Spleen (tissue), 11 donors: ENCODE results near the gene DIABLO. TPM values are rescaled to one million over a fixed set of nuclear protein-coding genes. Genes with fewer than 3 reads are reported as not detected.
A peak's percentile ranks its signal among the peaks of the same experiment; 100 is the strongest.

Experiments
- DNase-seq: peaks from one replicate; pipeline ENCODE4 v3.0.0-alpha.2; 2020
- H3K27ac ChIP-seq, 8 donors: fragments of 200-600 bp; sonication (generic) in 7 of 8; 1 replicate in 4 of 8; 2 replicates in 4 of 8; pipeline versions ENCODE4 v1.5.0 to v1.8.0; 2016 to 2021; ENCODE audit warnings: inconsistent platforms in 4 of 8, mild to moderate bottlenecking in 4 of 8, moderate library complexity in 1 of 8
- H3K27me3 ChIP-seq, 7 donors: fragments of 200-600 bp; sonication (generic) in 6 of 7; replicated peaks in 1 of 7; 1 replicate in 4 of 7; 2 replicates in 3 of 7; pipeline versions ENCODE4 v1.5.0 to v1.8.0; 2016 to 2021; ENCODE audit warnings: inconsistent platforms in 3 of 7, mild to moderate bottlenecking in 1 of 7
- H3K36me3 ChIP-seq, 6 donors: fragments of 200-600 bp; sonication (generic) in 5 of 6; 1 replicate in 4 of 6; 2 replicates in 2 of 6; pipeline versions ENCODE4 v1.5.0 to v1.8.0; 2016 to 2021; ENCODE audit warnings: inconsistent platforms in 2 of 6
- H3K4me1 ChIP-seq, 6 donors: fragments of 200-600 bp; sonication (generic) in 5 of 6; 1 replicate in 3 of 6; 2 replicates in 3 of 6; pipeline versions ENCODE4 v1.5.0 to v1.8.0; 2016 to 2021; ENCODE audit warnings: inconsistent platforms in 3 of 6
- H3K4me3 ChIP-seq, 8 donors: fragments of 200-600 bp; sonication (generic) in 7 of 8; 1 replicate in 4 of 8; 2 replicates in 4 of 8; pipeline versions ENCODE4 v1.5.0 to v1.8.0; 2016 to 2021; ENCODE audit warnings: inconsistent platforms in 4 of 8, mild to moderate bottlenecking in 4 of 8, moderate library complexity in 2 of 8
- H3K9me3 ChIP-seq, 8 donors: fragments of 200-600 bp; sonication (generic) in 7 of 8; 1 replicate in 4 of 8; 2 replicates in 4 of 8; pipeline versions ENCODE4 v1.5.0 to v1.8.0; 2016 to 2021; ENCODE audit warnings: inconsistent platforms in 4 of 8
- POLR2A ChIP-seq, 3 donors: fragments of 450-650 bp; IDR thresholded peaks; one replicate each; pipeline ENCODE4 v1.5.1; 2017; ENCODE audit warnings: antibody characterized with exemption in 3 of 3, mild to moderate bottlenecking in 1 of 3
- POLR2AphosphoS5 ChIP-seq, 3 donors: sonication (generic); formaldehyde crosslinking; IDR thresholded peaks; one replicate each; pipeline ENCODE4 v1.5.1; 2017; ENCODE audit warnings: antibody characterized with exemption in 3 of 3
- WGBS, 5 donors: extraction: QIAGEN DNeasy Blood & Tissue Kit in 3 of 5; methylation state at CpG; one replicate each; pipeline versions ENCODE4 v1.1.5 to v1.1.7; 2013 to 2018; 5-methylcytosine and 5-hydroxymethylcytosine counted together
- intact Hi-C: fragments of 100-400 bp; cut with DNase I; formaldehyde crosslinking; loops from one replicate; pipeline ENCODE4 v1.15.0; 2023; ENCODE audit warnings: low total_unique reads
- polyA plus RNA-seq, 3 donors: library from polyadenylated mRNA; stranded (reverse); fragments of 200-250 nt; gene quantifications; one replicate each; pipeline ENCODE4 v1.2.1, GENCODE V29; 2013
- total RNA-seq, 7 donors: library from RNA; depleted of rRNA in 3 of 7; stranded (reverse); fragments of >200 nt in 3 of 7; fragmentation: NEBNext Ultra II Directional in 4 of 7; extraction: Animal tissue kit (Norgen Biotek cat#: 25700) in 4 of 7; gene quantifications; one replicate each; pipeline versions ENCODE4 v1.1.0 to v1.2.1, GENCODE V29; 2016 to 2021
- TF ChIP-seq, protein P1 (sequence below), 11 experiments: fragments of 200-600 bp in 7 of 11; fragments of 450-650 bp in 4 of 11; sonication (generic) in 4 of 11; IDR thresholded peaks in 8 of 11; conservative IDR thresholded peaks in 3 of 11; 1 replicate in 7 of 11; 2 replicates in 4 of 11; pipeline versions ENCODE4 v1.4.0 to v1.8.0; 2016 to 2021; ENCODE audit warnings: antibody characterized with exemption in 11 of 11, inconsistent platforms in 4 of 11, mild to moderate bottlenecking in 1 of 11
- donor health status: healthy with polysubstance abuse.
- donor health status: DM: no; HTN: no; CAD: no; lungs with moderate emphysema.
- donor health status: DM: no; HTN: no; CAD: no.
- donor health status: Bipolar disorder and iron deficiency.
- donor health status: healthy.
- donor health status: DM: no; HTN: no; CAD: no.
- donor health status: DM: yes; HTN: yes; CAD: no.

Gene DIABLO
- total and polyA plus RNA-seq, 10 donors: 30.5 to 55.7 (median 39.4) TPM

DNA sequence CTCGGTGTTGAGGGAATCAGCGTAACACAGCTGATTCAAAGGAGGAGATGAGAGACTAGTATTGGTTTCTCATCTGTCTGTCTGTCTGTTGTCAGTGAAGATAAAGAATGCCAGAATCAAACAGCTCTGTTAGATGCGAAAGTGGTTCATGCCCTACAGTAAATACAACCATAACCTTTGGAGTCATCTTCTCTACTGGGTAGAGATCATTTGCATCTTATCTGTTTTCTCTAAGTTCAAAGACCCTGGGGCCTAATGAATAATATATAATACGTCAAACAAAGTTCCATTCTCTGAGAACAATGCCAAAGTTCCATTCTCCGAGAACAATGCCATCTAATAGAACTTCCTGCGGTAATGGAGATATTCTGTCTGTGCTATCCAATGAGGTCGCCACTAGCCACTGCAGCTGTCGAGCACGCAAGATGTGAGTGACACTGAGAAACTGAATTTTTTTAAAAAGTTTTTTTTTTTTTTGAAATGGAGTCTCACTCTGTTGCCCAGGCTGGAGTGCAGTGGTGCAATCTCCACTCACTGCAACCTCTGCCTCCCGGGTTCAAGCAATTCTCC is 58.4 kb downstream of the DIABLO start:
- WGBS, 5 donors: 78 to 84% (median 82%) methylated on average over 10 of the region's 10 CpGs
- intact Hi-C loops: no loop called here
- TF ChIP-seq POLR2A (IDR thresholded peaks at IDR 0.05): no peak
- TF ChIP-seq, protein P1, sequence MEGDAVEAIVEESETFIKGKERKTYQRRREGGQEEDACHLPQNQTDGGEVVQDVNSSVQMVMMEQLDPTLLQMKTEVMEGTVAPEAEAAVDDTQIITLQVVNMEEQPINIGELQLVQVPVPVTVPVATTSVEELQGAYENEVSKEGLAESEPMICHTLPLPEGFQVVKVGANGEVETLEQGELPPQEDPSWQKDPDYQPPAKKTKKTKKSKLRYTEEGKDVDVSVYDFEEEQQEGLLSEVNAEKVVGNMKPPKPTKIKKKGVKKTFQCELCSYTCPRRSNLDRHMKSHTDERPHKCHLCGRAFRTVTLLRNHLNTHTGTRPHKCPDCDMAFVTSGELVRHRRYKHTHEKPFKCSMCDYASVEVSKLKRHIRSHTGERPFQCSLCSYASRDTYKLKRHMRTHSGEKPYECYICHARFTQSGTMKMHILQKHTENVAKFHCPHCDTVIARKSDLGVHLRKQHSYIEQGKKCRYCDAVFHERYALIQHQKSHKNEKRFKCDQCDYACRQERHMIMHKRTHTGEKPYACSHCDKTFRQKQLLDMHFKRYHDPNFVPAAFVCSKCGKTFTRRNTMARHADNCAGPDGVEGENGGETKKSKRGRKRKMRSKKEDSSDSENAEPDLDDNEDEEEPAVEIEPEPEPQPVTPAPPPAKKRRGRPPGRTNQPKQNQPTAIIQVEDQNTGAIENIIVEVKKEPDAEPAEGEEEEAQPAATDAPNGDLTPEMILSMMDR (IDR thresholded peaks at IDR 0.05 in 8 of 11, conservative IDR thresholded peaks at IDR 0.05 in 3 of 11): no peak
- TF ChIP-seq POLR2AphosphoS5 (IDR thresholded peaks at IDR 0.05): no peak
- Histone ChIP-seq H3K36me3 (no peaks in the 10 kb centered on the region), H3K4me3 (no peak overlapping the region), H3K9me3 (no peaks in the 10 kb centered on the region), H3K27me3 (peaks cover 0 to 8% (median 0%) of the 10 kb centered on the region in 7 donors), H3K4me1 (peaks cover 0 to 8% (median 0%) of the 10 kb centered on the region in 6 donors), H3K27ac (peak overlapping the region in 1 of 8 donors; percentile 50)
- no peak for DNase-seq

DNA sequence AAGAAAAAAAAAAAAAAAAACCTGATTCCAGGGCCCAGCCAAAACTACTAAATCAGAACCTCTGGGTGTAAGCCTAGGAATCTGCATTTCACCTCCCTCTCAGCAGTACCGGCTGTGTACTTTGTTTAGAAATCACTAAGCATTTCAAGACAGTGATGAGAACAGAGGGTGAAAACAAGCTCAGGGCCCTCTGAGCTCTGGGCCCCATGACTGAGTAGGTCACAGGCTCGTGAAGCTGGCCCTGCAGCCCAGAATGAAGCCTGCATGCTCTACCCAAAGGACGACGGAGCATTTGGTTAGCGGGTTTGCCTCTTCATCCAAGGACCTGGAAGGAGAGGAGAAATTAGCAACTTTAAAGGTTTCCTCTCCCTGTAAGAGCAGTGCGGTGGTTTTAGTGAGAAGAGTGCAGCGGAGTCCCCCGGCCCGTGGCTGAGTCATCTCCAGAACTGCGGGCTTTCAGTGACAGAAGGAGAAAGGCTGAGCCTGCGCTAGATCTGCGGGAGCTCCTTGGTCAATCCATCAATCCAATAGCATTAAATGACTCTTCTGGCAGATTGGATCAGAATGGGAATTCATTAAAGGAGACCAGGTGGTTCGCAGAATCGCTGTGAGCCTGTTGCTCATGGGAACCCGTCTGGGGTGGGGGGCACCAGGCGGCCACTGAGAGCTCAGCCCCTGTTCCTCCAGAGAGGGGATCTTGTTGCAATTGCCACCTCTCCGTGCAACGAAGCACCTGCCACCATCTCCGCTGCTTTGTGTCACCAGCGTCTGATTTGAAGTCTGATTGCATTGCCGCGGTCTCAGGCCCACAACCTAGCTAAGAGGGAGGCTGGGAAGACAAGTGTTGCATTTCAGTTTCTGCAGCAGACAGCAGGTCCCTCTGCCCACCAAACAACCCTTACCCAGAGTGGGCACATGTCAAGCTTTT is 59.2 kb downstream of the DIABLO start:
- Histone ChIP-seq H3K4me3 (no peak overlapping the region), H3K27ac (peak overlapping the region in 1 of 8 donors; percentile 50), H3K36me3 (no peaks in the 10 kb centered on the region), H3K4me1 (peaks cover 0 to 12% (median 0%) of the 10 kb centered on the region in 6 donors), H3K9me3 (no peaks in the 10 kb centered on the region), H3K27me3 (peaks cover 0 to 7% (median 0%) of the 10 kb centered on the region in 7 donors)
- WGBS, 5 donors: 69 to 85% (median 73%) methylated on average over 18 to 22 of the region's 22 CpGs
- TF ChIP-seq POLR2A (IDR thresholded peaks at IDR 0.05): no peak
- TF ChIP-seq, protein P1 (IDR thresholded peaks at IDR 0.05 in 8 of 11, conservative IDR thresholded peaks at IDR 0.05 in 3 of 11): no peak
- TF ChIP-seq POLR2AphosphoS5 (IDR thresholded peaks at IDR 0.05): no peak
- DNase-seq: no peak
- intact Hi-C loops: no loop called here

DNA sequence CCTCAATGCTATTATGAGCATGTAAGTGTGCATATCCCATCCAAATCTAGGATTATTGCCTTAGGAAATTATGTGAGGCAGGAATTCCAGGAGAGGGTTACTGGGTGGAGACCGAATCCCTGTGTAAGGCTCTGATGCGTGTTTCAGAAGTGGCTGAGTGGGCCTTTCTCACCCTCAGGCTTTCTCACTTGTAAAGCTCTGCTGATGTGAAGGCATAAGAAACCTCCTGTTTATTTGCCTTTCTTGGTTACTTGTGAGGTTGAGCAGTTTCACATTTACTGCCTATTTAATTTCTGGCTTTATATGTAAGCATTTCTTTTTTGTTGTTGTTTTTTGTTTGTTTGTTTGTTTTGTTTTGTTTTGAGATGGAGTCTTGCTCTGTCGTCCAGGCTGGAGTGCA is 62.9 kb downstream of the DIABLO start:
- intact Hi-C loops: no loop called here
- Histone ChIP-seq H3K27ac (peak overlapping the region in 3 of 8 donors; percentile 67 to 71 (median 70)), H3K9me3 (no peaks in the 10 kb centered on the region), H3K4me1 (peaks cover 0 to 12% (median 0%) of the 10 kb centered on the region in 6 donors), H3K36me3 (no peaks in the 10 kb centered on the region), H3K27me3 (peaks cover 0 to 4% (median 0%) of the 10 kb centered on the region in 7 donors), H3K4me3 (no peak overlapping the region)
- no peak for DNase-seq
- TF ChIP-seq POLR2A (IDR thresholded peaks at IDR 0.05) (no peak), POLR2AphosphoS5 (IDR thresholded peaks at IDR 0.05) (no peak)
- TF ChIP-seq, protein P1 (IDR thresholded peaks at IDR 0.05 in 8 of 11, conservative IDR thresholded peaks at IDR 0.05 in 3 of 11): no peak
- WGBS, 5 donors: 80 to 85% (median 85%) methylated on average over 3 of the region's 3 CpGs

DNA sequence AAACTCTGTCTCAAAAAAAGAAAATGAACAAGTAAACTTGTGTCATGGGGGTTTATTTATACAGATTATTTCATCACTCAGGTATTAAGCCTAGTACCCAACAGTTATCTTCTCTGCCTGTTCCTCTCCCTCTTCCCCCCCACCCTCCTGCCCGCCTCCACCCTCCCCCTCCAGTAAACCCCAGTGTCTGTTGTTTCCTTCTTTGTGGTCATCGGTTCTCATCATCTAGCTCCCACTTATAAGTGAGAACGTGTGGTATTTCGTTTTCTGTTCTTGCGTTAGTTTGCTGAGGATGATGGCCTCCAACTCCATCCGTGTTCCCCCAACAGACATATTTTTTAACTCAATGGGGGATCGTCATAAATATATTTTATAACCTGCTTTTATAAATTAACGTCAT is 64.2 kb downstream of the DIABLO start:
- no peak overlapping the region for H3K4me3 ChIP-seq
- intact Hi-C loops: no loop called here
- 43 to 59% (median 55%) methylated on average over 8 of the region's 8 CpGs for WGBS, 5 donors
- TF ChIP-seq POLR2AphosphoS5 (IDR thresholded peaks at IDR 0.05) (no peak), POLR2A (IDR thresholded peaks at IDR 0.05) (no peak)
- TF ChIP-seq, protein P1 (IDR thresholded peaks at IDR 0.05 in 8 of 11, conservative IDR thresholded peaks at IDR 0.05 in 3 of 11): no peak
- H3K27me3 ChIP-seq: peaks cover 0 to 4% (median 0%) of the 10 kb centered on the region in 7 donors
- no peak for DNase-seq
- no peaks in the 10 kb centered on the region for H3K9me3 ChIP-seq
- no peaks in the 10 kb centered on the region for H3K36me3 ChIP-seq
- peaks cover 0 to 12% (median 0%) of the 10 kb centered on the region in 6 donors for H3K4me1 ChIP-seq
- peak overlapping the region in 4 of 8 donors; percentile 29 to 71 (median 68) for H3K27ac ChIP-seq
